Stimulated activated CD8-positive, alpha-beta memory T cell treated with anti-CD3 and anti-CD28 coated beads, Interleukin-4, amount 100 ng/mL, for 48 hours (primary cell): Measurements from ENCODE around the gene JPT2.
"Not testable (repeated sequence)": the region's sequence is repeated elsewhere in the genome, so short reads cannot be mapped to it uniquely, and the experiment has no call there.

Source experiments
- DNase-seq: peaks from one replicate; pipeline ENCODE4 v3.0.0-alpha.2; 2020

The JPT2 gene

DNA sequence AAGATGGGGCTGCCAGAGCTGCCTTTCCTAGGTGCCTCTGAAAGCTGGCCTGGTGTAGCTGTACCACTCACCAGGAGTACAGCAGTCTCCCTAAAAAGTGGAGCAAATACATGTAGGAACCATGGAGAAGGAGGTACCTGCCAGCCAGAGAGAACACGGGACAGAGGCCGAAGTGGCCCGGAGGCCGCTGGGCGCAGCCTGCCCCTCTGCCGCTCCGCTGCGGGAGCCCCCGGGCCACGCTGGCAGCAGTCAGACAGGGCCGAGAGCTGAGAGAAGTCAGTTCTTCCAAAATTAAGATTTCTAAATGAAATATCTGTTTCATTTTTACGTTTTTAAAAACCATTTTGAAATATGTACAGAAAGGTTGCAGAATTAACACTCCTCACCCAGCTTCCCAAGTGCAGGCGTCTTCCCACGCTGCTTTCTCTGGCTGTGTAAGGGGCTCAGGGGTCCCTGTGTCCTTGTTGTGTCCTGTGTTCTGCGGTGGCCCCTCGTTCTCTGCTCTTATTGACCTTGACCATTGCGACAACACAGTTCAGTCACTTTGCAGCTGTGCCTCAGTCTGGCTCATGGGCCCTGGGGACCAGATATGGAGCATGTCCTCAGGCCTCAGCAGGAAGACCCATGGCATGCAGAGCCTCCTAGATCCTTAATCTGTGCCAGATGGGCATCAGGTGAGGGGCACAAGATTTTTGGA is 32.9 kb downstream of the JPT2 start:
- no peak for DNase-seq

DNA sequence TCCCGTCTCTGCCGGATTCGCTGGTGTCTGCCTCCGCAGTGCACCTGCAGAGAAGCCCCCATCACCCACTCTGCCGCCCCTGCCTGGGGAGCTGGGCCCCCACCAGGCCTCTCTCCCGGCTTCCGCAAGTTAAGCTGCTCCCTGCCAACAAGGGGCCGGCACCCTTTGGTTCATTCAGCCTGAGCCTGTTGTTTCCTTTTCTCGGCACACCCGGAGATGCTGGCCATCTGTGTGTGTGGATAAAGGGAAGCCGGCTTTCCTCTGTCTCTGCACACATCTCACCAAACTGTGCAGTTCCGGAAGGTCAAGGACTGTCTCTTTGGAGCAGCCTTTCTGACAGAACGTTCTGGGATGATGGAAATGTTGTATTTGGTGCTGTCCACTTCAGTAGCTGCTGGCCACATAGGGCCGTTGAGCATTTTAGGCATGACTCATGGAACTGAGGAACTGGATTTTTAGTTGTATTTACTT is 34.7 kb downstream of the JPT2 start:
- no peak for DNase-seq

DNA sequence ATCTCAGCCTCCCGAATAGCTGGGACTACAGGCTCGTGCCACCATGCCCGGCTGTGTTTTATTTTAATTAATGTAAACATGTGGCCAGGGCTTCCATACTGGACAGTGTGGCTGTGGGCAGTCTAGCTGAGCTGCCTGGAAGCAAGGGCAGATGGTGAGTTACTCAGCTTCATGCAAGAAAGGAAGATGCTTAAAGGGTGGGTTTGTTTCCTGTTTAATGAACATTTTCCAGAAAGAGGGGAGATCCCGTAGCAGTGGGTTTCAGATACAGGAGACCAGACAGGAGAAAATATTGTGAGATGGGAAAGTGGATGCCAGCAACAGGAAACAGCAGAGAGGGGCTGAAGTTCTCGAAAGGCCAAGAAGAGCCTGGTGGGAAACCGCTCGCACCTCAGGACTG is 35.3 kb downstream of the JPT2 start:
- DNase-seq = no peak

DNA sequence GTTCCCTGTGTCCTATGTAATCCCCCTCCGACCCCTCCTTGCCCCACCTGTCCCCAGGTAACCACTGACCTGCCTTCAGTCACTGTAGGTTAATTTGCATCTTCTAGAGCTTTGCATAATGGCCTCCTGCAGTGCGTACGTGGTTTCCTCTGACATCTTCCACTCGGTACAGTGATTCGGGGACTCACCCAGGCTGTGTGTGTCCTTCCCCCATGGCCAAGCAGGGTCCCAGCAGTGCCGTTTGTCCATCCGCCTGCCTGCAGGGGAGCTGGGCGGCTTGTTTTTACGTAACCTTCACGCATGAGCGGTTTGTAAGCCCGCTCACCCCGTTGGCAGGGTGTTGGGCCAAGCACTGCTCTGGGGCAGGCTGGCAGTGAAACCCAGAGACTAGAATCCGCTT is 35.9 kb downstream of the JPT2 start:
- DNase-seq = no peak

DNA sequence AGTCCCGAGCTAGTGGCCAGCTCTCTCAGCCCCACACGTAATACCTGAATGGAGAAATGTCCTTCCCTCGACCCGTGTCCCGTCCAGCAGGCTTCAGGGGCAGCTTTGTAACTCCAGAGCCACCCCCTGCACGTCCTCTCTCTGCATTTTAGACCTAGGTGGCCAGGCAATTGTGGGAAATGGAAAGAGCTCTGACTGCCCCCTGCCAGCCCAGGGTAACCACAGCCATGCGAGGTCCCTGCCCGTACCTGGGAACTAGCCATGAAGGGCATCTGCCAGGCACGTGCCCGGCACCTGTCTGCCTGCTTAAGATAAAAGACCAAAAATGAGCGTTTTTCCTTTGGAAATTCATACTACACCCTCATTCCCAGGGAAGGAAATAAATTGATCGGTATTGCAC is 37.1 kb downstream of the JPT2 start:
- no peak for DNase-seq

DNA sequence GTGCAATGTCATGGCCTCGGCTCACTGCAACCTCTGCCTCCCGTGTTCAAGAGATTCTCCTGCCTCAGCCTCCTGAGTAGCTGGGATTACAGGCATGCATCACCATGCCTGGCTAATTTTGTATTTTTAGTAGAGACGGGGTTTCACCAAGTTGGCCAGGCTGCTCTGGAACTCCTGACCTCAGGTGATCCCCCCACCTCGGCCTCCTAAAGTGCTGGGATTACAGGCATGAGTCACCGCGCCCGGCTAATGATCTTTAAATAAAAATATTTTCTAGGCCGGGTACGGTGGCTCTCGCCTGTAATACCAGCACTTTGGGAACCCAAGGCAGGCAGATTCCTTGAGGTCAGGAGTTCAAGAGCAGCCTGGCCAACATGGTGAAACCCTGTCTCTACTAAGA is 40.2 kb downstream of the JPT2 start:
- not testable (repeated sequence) for DNase-seq

DNA sequence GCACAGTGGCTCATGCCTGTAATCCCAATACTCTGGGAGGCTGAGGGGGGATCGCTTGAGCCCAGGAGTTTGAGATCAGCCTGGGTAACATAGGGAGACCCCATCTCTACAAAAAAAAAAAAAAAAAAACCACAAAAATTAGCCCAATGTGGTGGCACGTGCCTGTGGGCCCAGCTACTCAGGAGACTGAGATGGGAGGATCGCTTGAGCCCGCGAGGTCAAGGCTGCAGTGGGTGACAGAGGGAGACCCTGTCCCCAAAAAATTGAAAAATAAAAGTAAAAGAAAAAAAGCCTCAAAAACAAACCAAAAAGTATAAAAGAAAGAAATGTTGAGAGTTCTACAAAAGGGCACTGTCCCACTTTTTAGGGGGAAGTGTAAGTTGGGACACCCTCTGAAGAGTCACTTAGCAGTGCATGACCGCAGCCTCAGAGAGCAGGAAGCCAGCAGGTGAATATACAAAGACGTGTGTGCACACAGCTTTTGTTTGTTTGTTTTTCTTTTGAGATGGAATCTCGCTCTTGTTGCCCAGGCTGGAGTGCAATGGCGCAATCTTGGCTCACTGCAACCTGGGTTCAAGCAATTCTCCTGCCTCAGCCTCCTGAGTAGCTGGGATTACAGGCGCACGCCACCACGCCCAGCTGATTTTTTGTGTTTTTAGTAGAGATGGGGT is 41.6 kb downstream of the JPT2 start:
- not testable (repeated sequence) for DNase-seq

DNA sequence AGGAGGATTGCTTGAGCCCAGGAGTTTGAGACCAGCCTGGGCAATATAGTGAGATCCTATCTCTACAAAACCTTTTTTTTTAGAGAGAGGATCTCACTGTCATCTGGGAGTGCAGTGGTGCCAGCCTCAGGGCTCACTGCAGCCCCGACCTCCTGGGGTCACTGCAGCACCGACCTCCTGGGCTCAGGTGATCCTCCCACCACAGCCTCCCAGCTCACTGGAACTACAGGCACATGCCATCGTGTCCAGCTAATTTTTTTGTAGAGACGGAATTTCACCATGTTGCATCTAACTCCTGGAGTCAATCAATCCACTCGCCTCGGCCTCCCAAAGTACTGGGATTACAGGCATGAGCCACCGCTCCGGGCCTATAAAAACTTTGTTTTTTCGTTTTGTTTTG is 43.3 kb downstream of the JPT2 start:
- no peak for DNase-seq

DNA sequence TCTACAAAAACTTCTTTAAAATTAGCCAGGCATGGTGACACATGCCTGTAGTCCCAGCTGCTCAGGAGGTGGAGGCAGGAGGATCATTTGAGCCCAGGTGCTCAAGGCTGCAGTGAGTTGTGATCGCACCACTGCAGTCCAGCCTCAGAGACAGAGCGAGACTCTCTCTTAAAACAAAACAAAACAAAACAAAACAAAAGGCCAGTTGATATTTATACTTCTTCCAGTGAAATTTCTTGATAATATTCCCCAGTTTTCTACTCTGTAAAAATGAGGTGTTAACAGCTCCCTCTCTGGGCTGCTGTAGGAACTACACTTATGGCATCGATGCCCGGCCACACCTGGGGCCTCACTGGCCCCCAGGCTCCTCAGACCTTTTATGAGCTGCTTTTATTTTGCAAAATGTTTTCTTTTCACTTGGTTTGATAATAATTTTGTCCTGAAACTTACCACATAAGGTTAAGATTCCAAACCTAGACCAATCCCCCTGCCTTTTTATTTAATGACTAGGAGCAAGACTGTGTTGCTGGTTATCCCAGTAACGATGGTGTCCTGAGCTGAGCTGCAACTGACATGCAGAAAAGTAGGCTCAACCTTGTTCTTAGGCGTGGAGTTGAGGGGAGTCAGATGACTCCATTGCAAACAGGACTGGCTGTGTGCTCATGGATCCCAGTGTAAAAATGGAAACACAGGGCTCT is 45.5 kb downstream of the JPT2 start:
- DNase-seq = peak; percentile 64

DNA sequence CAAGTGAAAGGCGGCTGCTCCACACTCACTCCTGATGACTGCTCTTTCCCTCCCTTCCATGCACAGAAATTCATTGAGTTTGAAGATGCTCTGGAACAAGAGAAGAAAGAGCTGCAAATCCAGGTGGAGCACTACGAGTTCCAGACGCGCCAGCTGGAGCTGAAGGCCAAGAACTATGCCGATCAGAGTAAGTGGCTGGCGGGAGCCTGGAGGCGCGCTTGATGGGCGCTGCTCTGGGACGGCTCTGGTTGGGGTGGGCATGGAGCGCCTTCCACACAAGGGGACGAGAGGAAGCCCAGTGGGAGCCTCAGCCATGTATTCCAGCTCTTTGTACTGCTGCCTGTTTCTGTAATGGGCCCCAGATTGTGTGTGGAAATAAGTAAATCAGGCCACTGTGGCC is 46.4 kb downstream of the JPT2 start:
- DNase-seq = no peak

DNA sequence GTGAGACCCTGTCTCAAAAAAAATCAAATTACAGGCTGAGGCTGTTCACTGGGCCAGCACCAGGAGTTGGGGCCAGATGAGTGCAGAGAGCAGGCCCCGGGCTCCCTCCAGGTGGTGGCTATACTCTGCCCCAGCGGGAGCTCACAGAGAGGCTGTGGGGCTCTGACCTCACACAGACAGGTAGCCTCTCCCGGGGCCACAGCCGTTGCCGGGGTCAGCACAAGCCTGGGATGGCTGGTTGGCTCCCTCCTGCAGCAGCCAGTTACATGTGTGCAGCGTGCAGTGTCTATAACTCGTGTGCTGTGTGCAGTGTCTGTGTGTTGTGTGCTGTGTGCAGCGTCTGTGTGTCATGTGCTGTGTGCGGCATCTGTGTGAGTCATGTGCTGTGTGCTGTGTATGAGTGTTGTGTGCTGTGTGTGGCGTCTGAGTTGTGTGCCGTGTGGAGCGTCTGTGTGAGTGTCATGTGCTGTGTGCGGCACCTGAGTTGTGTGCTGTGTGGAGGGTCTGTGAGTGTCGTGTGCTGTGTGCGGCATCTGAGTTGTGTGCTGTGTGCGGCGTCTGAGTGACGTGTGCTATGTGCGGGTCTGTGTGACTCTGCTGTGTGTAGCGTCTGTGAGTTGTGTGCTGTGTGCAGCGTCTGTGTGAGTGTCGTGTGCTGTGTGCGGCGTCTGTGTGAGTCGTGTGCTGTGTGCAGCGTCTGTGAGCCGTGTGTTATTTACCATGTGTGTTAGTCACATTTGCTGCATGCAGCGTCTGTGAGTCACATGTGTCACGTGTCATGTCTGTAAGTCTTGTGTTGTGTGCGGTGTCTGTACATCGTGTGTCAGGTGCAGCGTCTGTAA is 48.8 kb downstream of the JPT2 start:
- no peak for DNase-seq

DNA sequence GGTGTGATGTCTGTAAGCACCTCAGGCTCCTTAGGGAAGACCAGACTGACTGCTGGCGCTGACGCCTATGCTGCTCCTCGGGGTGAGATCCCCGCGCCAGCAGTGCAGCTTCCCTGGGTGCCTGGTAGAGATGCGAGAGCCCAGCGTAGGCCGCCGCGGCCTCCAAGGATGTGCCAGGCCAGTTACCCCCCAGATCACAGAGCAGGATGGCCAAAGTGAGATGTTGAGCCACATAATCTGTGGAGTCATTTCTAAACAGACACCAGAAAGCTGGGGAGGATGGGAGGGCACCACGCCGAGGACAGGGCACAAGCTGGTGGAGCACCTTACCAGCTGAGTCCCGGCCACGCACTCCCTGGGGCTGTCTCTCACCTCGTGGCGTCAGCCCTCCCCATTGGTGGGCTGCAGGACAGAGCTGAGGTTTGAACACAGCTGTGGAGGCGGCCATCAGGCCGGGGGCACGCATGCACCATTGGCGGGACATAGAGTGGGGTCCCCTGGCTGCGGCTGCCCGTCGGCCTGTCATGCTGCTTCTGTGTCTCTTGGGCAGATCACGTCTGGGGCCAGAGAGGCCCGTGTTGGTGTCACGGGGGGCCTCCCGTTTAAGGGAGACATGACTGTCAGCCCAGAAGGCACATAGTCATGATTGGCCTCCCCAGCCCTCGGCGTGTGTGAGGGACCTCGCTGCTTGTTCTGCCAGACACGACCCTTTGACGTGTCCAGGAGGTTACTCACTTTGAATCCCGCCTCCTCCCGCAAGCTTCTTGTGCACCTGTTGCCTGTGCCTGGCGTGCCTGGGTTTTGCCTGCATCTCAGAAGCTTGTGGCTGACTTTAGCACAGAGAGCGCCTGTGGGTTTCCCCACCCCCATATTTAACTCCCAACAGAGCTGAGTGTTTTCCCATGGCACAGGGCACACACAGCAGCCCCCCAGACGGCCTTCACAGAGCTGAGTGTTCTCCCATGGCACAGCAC is 49.9 kb downstream of the JPT2 start:
- DNase-seq = no peak

DNA sequence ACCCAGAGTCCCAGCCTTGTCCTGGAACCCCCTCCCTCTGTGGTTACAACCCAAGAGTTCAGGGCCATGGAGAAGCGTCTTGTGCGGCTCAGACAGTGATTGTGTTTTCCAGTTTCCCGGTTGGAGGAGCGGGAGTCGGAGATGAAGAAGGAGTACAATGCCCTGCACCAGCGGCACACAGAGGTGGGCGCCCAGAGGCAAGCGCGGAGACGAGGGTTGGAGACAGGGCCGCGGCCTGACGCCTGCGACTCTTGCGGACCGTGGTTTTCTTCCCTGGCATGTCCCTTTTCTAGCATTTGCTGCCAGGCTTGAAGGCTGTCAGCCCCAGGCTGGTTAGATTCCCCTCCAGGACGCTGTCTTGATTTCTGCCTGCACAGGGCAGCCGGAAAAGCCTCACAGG is 50.9 kb downstream of the JPT2 start:
- DNase-seq = no peak

DNA sequence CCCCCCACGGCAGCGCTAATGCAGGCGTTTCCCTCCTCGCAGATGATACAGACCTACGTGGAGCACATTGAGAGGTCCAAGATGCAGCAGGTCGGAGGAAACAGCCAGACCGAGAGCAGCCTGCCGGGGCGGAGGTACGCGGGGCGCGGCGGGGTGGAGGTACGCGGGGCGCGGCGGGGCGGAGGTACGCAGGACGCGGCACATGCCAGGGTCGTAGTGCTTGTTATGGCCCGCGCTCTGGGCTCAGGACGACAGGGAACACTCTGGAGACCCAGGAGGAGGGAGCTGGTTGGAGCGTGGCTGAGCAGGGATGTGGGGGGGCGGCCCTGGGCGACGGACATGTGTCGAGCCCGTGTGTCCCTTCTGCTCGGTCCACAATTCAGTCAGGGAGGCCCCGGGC is 51.4 kb downstream of the JPT2 start:
- no peak for DNase-seq

DNA sequence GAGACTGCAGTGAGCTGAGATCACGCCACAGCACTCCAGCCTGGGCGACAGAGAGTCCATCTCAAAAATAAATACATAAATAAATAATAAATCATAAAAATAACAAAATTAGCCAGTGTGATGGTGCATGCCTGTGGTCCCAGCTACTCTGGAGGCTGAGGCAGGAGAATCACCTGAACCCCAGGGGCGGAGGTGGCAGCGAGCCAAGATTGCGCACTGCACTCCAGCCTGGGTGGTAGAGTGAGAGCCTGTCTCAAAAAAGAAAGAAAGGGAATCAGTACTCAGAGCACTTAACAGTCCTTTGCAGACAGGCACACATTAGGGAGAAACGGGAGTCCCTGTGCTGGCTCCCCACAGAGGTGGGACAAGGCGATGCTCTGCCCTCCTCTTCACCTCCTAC is 53.0 kb downstream of the JPT2 start:
- no peak for DNase-seq

DNA sequence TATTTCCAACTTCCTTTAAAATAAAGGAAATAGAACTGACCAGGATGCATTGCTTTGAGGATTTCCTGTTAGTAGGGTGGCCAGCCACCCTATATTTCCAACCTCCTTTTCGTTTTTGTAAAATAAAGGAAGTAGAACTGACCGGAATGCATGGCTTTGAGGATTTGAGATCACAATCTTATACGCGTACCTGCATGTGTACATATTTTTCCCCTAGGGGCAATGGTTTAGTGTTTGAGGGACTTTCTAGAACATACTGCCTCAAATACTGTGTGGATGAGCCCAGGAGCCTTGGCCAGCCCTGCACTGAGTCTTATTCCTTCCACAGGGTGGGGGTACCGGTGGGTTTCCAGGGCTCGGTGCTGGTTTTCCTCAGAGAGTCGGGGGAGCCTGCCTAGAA is 53.5 kb downstream of the JPT2 start:
- no peak for DNase-seq

DNA sequence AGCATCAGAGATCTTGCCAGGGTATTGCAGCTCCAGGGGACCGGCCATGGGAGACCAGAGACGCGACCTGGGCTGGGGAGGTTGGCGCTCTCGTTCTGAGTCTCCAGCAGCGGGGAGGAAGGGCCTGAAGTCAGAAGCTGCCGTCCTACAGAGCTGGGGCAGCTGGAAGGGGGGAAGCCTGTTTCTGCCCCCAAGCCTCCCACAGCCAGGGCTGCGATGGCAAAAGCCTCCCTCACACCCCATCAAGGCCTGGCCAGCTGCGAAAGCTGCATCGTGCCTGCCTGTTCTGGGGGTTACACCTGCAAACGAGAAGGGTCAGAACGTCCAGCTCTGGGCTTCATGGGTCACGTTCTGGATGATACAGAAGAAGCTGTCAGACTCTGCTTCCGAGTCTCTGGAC is 54.0 kb downstream of the JPT2 start:
- no peak for DNase-seq

DNA sequence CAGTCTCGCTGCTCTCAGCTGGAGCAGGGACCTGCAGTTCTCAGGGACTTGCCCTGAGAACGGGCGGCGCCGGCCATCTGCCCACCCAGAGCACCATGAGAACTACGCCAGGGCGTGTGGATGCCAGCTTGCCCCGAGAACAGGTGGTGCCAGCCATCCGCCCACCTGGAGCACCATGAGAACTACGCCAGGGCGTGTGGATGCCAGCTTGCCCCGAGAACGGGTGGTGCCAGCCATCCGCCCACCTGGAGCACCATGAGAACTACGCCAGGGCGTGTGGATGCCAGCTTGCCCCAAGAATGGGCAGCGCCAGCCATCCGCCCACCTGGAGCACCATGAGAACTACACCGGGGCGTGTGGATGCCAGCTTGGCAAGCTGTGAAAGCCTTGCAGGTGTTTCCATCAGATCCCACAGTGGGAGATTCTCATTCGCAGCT is 54.5 kb downstream of the JPT2 start:
- not testable (repeated sequence) for DNase-seq

DNA sequence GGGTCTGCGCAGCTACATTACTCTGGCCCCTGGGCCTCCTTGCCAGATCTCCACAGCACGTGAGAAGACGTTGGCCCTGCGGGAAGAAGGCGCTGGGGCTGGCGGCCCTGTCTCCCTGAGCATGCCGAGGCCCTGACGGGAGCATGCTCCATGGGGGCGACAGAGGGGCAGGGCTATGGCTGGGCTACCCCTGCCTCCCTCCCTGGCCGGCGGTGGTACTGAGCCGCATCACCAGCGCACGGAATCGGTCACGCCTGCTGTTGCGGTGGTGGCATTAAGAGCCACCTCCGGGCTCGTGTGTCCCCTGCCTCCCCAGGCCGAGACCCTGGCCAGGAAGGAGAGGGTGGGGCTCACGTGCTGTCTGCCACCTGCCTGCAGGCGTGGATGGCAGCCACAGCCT is 56.0 kb downstream of the JPT2 start:
- no peak for DNase-seq

DNA sequence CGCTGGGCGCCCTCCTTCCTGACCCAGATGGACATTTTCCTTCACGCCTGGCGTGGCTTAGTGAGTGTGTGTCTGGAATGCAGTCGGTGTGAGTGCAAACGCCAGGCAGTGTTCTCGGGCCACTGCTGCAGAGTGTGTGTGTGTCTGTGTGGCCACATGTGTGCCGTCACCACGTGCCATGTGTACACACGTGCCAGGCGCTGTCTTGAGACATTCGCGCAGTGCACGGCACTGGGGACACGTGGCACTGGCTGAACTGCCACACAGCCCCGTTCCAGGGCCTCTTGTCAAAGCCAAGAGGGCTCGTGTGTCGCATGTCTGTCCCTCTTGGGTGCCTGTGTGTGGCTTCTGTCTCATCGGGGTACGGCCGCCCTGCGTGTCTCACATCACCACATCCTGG is 56.7 kb downstream of the JPT2 start:
- no peak for DNase-seq

DNA sequence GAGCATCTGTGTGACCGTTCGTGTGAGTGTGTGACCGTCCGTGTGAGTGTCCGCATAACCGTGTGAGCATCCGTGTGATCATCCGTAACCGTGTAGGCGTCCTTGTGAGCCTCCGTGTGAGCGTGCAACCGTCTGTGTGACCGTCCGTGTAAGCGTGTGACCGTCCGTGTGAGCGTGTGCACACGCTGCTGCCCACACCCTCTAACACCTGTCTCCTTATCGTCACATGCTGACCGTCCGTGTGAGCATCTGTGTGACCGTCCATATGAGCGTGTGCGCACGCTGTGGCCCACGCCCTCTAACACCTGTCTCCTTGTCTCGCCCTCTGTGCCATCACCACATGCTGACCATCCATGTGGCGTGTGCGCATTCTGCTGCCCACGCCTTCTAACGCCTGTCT is 62.2 kb downstream of the JPT2 start:
- DNase-seq = no peak
